Hepatocyte (in vitro differentiated cells): ENCODE results near the gene USH2A. TPM values are rescaled to one million over a fixed set of nuclear protein-coding genes. Genes with fewer than 3 reads are reported as not detected.

Experiments
- DNase-seq: peaks from one replicate; pipeline ENCODE4 v3.0.0-alpha.2; 2016; ENCODE audit warnings: low spot score
- H2AFZ ChIP-seq: fragments of 200-600 bp; sonication (generic); 2 replicates; pipeline ENCODE4 v1.6.0; 2016; ENCODE audit warnings: antibody characterized with exemption, mild to moderate bottlenecking
- H3K27ac ChIP-seq: fragments of 200-600 bp; sonication (generic); 2 replicates; pipeline ENCODE4 v1.5.1; 2016; ENCODE audit warnings: mild to moderate bottlenecking
- H3K27me3 ChIP-seq: fragments of 200-600 bp; sonication (generic); 2 replicates; pipeline ENCODE4 v1.6.1; 2016
- H3K36me3 ChIP-seq: fragments of 200-600 bp; sonication (generic); replicated peaks from 2 replicates; pipeline ENCODE4 v1.5.1; 2016; ENCODE audit warnings: low read depth; ENCODE audit not compliant: insufficient read depth
- H3K4me1 ChIP-seq: fragments of 200-600 bp; sonication (generic); 2 replicates; pipeline ENCODE4 v1.5.1; 2016; ENCODE audit warnings: mild to moderate bottlenecking, moderate library complexity; ENCODE audit not compliant: insufficient read depth
- H3K4me2 ChIP-seq: fragments of 200-600 bp; sonication (generic); 2 replicates; pipeline ENCODE4 v1.6.0; 2016
- H3K4me3 ChIP-seq: fragments of 200-600 bp; sonication (generic); 2 replicates; pipeline ENCODE4 v1.5.1; 2016; ENCODE audit warnings: mild to moderate bottlenecking
- H3K79me2 ChIP-seq: fragments of 200-600 bp; sonication (generic); 2 replicates; pipeline ENCODE4 v1.6.0; 2017; ENCODE audit warnings: mild to moderate bottlenecking
- H3K9me2 ChIP-seq: fragments of 200-600 bp; sonication (generic); replicated peaks from 2 replicates; pipeline ENCODE4 v1.6.0; 2017; ENCODE audit warnings: mild to moderate bottlenecking; ENCODE audit not compliant: insufficient read depth
- H3K9me3 ChIP-seq: fragments of 200-600 bp; sonication (generic); 2 replicates; pipeline ENCODE4 v1.5.1; 2016; ENCODE audit warnings: low read depth, mild to moderate bottlenecking
- H4K20me1 ChIP-seq: fragments of 200-600 bp; sonication (generic); 2 replicates; pipeline ENCODE4 v1.6.0; 2016; ENCODE audit warnings: mild to moderate bottlenecking; ENCODE audit not compliant: insufficient read depth, poor library complexity, severe bottlenecking
- EZH2 ChIP-seq: fragments of 200-600 bp; sonication (generic); IDR thresholded peaks from 2 replicates; pipeline ENCODE4 v1.6.1; 2016; ENCODE audit warnings: antibody characterized with exemption, mild to moderate bottlenecking, borderline replicate concordance
- EZH2phosphoT487 ChIP-seq: fragments of 200-600 bp; sonication (generic); IDR thresholded peaks from one replicate; pipeline ENCODE4 v1.6.1; 2018; ENCODE audit warnings: antibody characterized with exemption, mild to moderate bottlenecking, low read depth, moderate library complexity; ENCODE audit not compliant: unreplicated experiment, severe bottlenecking
- WGBS: methylation state at CpG from one replicate; pipeline ENCODE4 v1.1.6; 2016; ENCODE audit warnings: low lambda C conversion rate; ENCODE audit errors: missing lambda C conversion rate; 5-methylcytosine and 5-hydroxymethylcytosine counted together
- polyA plus RNA-seq: library from polyadenylated mRNA; unstranded; fragments of >200 nt; fragmentation: Nextera tagmentation; extraction: Ambion mirVana; gene quantifications from 2 replicates; pipeline ENCODE4 v1.2.1, GENCODE V29; 2016
- total RNA-seq: library from RNA; depleted of rRNA; stranded (reverse); fragments of >200 nt; gene quantifications from 2 replicates; pipeline ENCODE4 v1.2.3, GENCODE V29; 2014
- TF ChIP-seq, protein P1 (sequence below): fragments of 200-600 bp; sonication (generic); IDR thresholded peaks from 2 replicates; pipeline ENCODE4 v1.5.1; 2016; ENCODE audit warnings: antibody characterized with exemption, mild to moderate bottlenecking; ENCODE audit not compliant: poor library complexity

USH2A gene
- total and polyA plus RNA-seq, 2 experiments from 2014 or later, result 0.07 TPM; not detected in 1

DNA sequence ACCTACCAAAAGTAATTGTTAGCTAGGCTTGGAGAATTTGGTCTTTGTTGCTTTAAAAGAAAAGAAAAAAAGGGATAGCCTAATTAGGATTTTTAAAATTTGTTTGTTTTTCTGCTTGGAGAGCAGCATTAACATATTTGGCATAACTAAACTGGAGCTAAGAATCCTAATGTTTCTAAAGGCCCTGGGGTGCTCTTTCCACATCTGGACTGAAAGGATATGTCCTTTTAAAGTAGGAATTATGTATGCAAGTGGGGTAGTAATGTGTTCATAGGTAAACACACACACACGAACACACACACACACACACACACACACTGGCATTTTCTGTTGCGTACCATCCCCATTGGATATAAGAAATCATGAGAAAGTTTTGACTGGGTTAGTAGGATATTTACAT, 742.2 kb downstream of the USH2A start:
- H3K27me3 ChIP-seq, result no peaks in the 10 kb centered on the region

DNA sequence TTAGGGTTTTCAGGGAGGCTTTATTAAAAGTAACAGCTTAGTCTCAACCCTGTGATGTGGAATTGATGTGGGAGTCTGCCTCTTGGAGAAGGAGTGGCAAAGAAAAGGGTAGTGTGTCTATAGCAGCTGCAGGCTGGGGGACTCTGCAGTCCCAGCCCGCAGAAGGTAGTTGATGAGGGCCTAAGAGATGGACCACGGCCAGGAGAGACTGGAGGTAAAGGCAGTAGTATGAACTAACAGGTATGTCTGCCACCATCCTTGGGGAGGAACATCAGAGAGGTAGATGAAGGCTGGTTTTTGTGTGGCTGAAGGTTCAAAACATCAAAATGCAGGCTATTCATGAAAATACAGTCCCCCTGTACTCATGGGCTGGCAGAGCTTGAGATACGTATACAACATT, 744.0 kb downstream of the USH2A start:
- Histone ChIP-seq H3K36me3 (no peaks in the 10 kb centered on the region), H3K4me1 (no peaks in the 10 kb centered on the region), H3K4me2 (no peak overlapping the region), H3K27me3 (no peaks in the 10 kb centered on the region), H4K20me1 (no peaks in the 10 kb centered on the region), H3K79me2 (no peaks in the 10 kb centered on the region), H3K9me2 (no peaks in the 10 kb centered on the region), H3K4me3 (no peak overlapping the region), H3K9me3 (no peaks in the 10 kb centered on the region), H2AFZ (no peak overlapping the region), H3K27ac (no peak overlapping the region)
- WGBS, result 91% methylated on average over 3 of the region's 3 CpGs
- no peak for TF ChIP-seq EZH2
- TF ChIP-seq, protein P1, sequence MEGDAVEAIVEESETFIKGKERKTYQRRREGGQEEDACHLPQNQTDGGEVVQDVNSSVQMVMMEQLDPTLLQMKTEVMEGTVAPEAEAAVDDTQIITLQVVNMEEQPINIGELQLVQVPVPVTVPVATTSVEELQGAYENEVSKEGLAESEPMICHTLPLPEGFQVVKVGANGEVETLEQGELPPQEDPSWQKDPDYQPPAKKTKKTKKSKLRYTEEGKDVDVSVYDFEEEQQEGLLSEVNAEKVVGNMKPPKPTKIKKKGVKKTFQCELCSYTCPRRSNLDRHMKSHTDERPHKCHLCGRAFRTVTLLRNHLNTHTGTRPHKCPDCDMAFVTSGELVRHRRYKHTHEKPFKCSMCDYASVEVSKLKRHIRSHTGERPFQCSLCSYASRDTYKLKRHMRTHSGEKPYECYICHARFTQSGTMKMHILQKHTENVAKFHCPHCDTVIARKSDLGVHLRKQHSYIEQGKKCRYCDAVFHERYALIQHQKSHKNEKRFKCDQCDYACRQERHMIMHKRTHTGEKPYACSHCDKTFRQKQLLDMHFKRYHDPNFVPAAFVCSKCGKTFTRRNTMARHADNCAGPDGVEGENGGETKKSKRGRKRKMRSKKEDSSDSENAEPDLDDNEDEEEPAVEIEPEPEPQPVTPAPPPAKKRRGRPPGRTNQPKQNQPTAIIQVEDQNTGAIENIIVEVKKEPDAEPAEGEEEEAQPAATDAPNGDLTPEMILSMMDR, result no peak
- no peak for TF ChIP-seq EZH2phosphoT487
- DNase-seq, result no peak

More for the DNA sequence above, 742.2 kb downstream of the USH2A start:
- H3K4me1 ChIP-seq, result no peaks in the 10 kb centered on the region
- H3K27ac ChIP-seq, result no peak overlapping the region
- H3K79me2 ChIP-seq, result no peaks in the 10 kb centered on the region
- H3K4me3 ChIP-seq, result no peak overlapping the region
- no peaks in the 10 kb centered on the region for H3K9me2 ChIP-seq
- no peaks in the 10 kb centered on the region for H3K9me3 ChIP-seq
- H2AFZ ChIP-seq, result no peak overlapping the region
- no peaks in the 10 kb centered on the region for H3K36me3 ChIP-seq
- 79% methylated on average over 2 of the region's 2 CpGs for WGBS
- DNase-seq, result no peak
- H3K4me2 ChIP-seq, result no peak overlapping the region
- no peaks in the 10 kb centered on the region for H4K20me1 ChIP-seq
- no peak for TF ChIP-seq EZH2
- TF ChIP-seq, protein P1, result no peak
- TF ChIP-seq EZH2phosphoT487, result no peak

DNA sequence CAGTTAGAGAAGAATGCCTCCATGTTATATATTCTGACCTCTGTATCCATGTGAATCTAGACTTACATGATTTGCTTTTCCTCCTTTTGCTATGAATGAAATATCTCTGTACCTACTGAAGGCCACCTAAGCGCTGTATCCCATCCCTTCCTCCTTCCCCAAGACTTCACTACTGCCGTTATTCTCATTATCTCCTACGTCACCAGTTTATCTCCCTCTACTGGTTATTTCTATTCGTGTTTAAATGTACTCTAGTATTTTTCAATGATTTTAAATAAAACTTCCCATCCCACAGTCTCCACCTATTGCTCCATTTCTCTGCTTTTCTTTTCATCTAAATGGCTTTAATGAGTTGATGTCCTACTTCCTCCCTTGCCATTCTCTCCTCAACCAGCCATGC, 746.1 kb downstream of the USH2A start:
- no peak overlapping the region for H3K27ac ChIP-seq
- 85% methylated on average over 4 of the region's 4 CpGs for WGBS
- DNase-seq, result no peak
- TF ChIP-seq EZH2phosphoT487, result no peak
- TF ChIP-seq EZH2, result no peak
- TF ChIP-seq, protein P1, result no peak
- H4K20me1 ChIP-seq, result no peaks in the 10 kb centered on the region
- H3K9me2 ChIP-seq, result no peaks in the 10 kb centered on the region
- H2AFZ ChIP-seq, result no peak overlapping the region
- no peaks in the 10 kb centered on the region for H3K27me3 ChIP-seq
- H3K79me2 ChIP-seq, result no peaks in the 10 kb centered on the region
- no peaks in the 10 kb centered on the region for H3K36me3 ChIP-seq
- H3K4me1 ChIP-seq, result no peaks in the 10 kb centered on the region
- H3K4me3 ChIP-seq, result no peak overlapping the region
- H3K9me3 ChIP-seq, result no peaks in the 10 kb centered on the region
- no peak overlapping the region for H3K4me2 ChIP-seq

DNA sequence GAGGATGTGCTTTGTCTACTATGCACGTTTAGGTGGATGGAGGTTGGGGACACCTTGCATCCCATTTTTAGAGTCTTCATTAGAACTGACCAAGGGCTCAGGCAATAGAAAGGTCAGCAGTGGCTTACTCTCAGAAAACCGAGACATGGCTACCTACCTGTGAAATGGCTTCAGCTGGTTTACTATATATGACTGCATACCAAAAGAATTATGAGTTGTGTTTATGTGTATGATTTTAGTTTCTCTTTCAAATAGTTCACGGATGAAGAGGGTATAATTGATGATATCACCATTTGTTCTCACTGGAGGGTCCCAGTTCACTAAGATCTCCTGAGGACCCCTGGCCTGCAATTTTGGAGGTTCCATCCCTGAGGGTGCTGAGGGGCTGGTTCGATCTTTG, 749.3 kb downstream of the USH2A start:
- no peaks in the 10 kb centered on the region for H3K36me3 ChIP-seq
- no peak overlapping the region for H3K27ac ChIP-seq
- no peak for TF ChIP-seq EZH2phosphoT487
- TF ChIP-seq, protein P1, result no peak
- no peak for TF ChIP-seq EZH2
- no peak overlapping the region for H3K4me2 ChIP-seq
- no peak for DNase-seq
- H3K9me3 ChIP-seq, result no peaks in the 10 kb centered on the region
- H3K79me2 ChIP-seq, result no peaks in the 10 kb centered on the region
- no peak overlapping the region for H3K4me3 ChIP-seq
- H3K27me3 ChIP-seq, result no peaks in the 10 kb centered on the region
- WGBS, result 89% methylated on average over 4 of the region's 4 CpGs
- no peaks in the 10 kb centered on the region for H3K9me2 ChIP-seq
- no peak overlapping the region for H2AFZ ChIP-seq
- H3K4me1 ChIP-seq, result no peaks in the 10 kb centered on the region
- H4K20me1 ChIP-seq, result no peaks in the 10 kb centered on the region
